GM19043 (cell line): ENCODE measurements around the gene IP6K1.
"Not testable (repeated sequence)": the region's sequence is repeated elsewhere in the genome, so short reads cannot be mapped to it uniquely, and the experiment has no call there.

ENCODE experiments used
- ATAC-seq: cut with Tn5 transposase; IDR thresholded peaks from one replicate; pipeline ENCODE4 v1.9.1; 2021; ENCODE audit warnings: low read depth; ENCODE audit not compliant: unreplicated experiment

The IP6K1 gene

GRCh38 chr3:49794926-49795905 is 8.9 kb upstream of the IP6K1 start:
- no peak for ATAC-seq

GRCh38 chr3:49794431-49794830 is 8.1 kb upstream of the IP6K1 start:
- ATAC-seq: no peak

- no peak for ATAC-seq
Observed at GRCh38 chr3:49793486-49794085, 7.2 kb upstream of the IP6K1 start.

GRCh38 chr3:49792371-49793150 is 6.2 kb upstream of the IP6K1 start:
- no peak for ATAC-seq

- ATAC-seq: no peak
Observed at GRCh38 chr3:49791571-49791970, 5.2 kb upstream of the IP6K1 start.

- ATAC-seq: no peak
Observed at GRCh38 chr3:49790626-49791411, 4.5 kb upstream of the IP6K1 start.

GRCh38 chr3:49788056-49788455 is 1.7 kb upstream of the IP6K1 start:
- ATAC-seq: no peak

- no peak for ATAC-seq
Observed at GRCh38 chr3:49787536-49787935, 1.2 kb upstream of the IP6K1 start.

- ATAC-seq: no peak
Observed at GRCh38 chr3:49787182-49787464, 781 bp upstream of the IP6K1 start.

- no peak for ATAC-seq
Observed at GRCh38 chr3:49785565-49786356, 581 bp downstream of the IP6K1 start.

- ATAC-seq: not testable (repeated sequence)
Observed at GRCh38 chr3:49782277-49782676, 4.1 kb downstream of the IP6K1 start.

- no peak for ATAC-seq
Observed at GRCh38 chr3:49781415-49782199, 4.7 kb downstream of the IP6K1 start.

- not testable (repeated sequence) for ATAC-seq
Observed at GRCh38 chr3:49780975-49781365, 5.4 kb downstream of the IP6K1 start.

- ATAC-seq: no peak
Observed at GRCh38 chr3:49780080-49780974, 6.0 kb downstream of the IP6K1 start.

GRCh38 chr3:49779358-49780079 is 6.8 kb downstream of the IP6K1 start:
- ATAC-seq: no peak

- not testable (repeated sequence) for ATAC-seq
Observed at GRCh38 chr3:49776101-49776500, 10.2 kb downstream of the IP6K1 start.

- no peak for ATAC-seq
Observed at GRCh38 chr3:49775538-49775937, 10.8 kb downstream of the IP6K1 start.
